ENCODE data around the gene KREMEN1. TPM values are rescaled to one million over a fixed set of nuclear protein-coding genes. Genes with fewer than 3 reads are reported as not detected.

Gene KREMEN1
- total and polyA plus RNA-seq, 2 of the 4 experiments (the other 2 are of a cell fraction): 2.9 to 4.6 TPM

DNA sequence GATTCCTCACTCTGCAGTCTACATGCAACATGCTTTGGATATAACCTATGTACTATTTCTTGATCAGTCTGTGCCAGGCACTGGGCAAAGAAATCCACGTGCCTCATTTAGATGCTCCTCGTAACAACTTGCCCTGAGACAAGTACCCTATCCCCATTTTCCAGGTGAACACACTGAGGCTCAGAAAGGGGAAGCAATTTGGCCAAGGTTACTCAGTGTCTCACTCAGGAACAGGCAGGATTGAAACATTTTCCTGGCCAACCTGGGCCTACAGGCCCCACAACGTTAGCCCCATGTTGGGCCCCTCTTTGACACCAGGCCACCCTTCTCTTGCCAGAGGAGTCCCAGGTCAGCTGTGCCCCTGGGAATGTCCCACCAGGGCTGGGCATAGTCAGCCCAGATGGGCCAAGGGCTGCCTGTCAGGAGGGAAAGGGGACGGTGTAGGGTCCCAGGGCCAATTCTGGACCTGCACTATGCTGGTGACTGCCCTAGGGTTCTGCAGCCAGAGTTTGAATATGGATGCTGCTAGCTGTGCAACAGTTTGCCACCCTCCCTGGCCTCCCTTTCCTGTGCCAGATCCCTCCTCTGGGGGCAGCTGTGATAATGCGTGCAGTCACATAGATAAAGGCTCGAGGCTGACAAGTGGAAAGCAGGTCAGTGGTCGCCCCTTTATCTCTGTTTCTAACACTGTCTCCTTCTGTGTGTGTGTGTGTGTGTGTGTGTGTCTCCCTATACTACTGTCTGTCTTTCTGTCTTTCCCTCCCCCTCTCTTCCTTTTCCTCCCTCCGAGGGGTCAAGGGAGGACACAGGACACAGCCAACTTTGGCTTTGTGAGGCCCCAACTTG, 122.5 kb downstream of the KREMEN1 start:
- DNase-seq (no peak), ATAC-seq (ENCODE audit: low read depth) (no peak)
- H4K5ac ChIP-seq (ENCODE audit: low read depth, low read length): no peak overlapping the region
- dilution Hi-C loops (cut with HindIII; ENCODE audit: low sequenced_read_pairs, unreplicated experiment): no loop called here
- no TSS peak for BruUV-seq (replicated peaks)
- H2BK5ac ChIP-seq (ENCODE audit: low read depth, low read length, poor library complexity, severe bottlenecking): no peak overlapping the region
- 83% methylated on average over 2 of the region's 8 CpGs; no CpG with 5 or more reads in 1 of the 2 experiments for WGBS, 2 experiments (ENCODE audit: extremely low coverage in 2 of 2, insufficient read length in 1 of 2)
- peaks cover 2% of the 10 kb centered on the region; the same call in 1 of the 2 replicates for H3K27me3 ChIP-seq (ENCODE audit: control insufficient read depth, insufficient read depth, low read length)
- H3K4me2 ChIP-seq (ENCODE audit: low read depth, low read length): no peak overlapping the region
- no peaks in the 10 kb centered on the region for H3K9me3 ChIP-seq (ENCODE audit: control insufficient read depth, insufficient read depth, low read length)
- no peak overlapping the region for H3K4me3 ChIP-seq (ENCODE audit: insufficient read depth, low read depth, low read length)
- H3K56ac ChIP-seq (ENCODE audit: extremely low read depth, insufficient read depth, low read length): no peak overlapping the region
- no peak overlapping the region for H3K14ac ChIP-seq (replicated peaks; ENCODE audit: low read depth, low read length)
- H2BK15ac ChIP-seq (ENCODE audit: low read depth, low read length): no peak overlapping the region
- no peak overlapping the region for H2AK5ac ChIP-seq (ENCODE audit: low read depth, low read length)
- H3K27ac ChIP-seq (ENCODE audit: insufficient read depth, low read length): no peak overlapping the region
- intact Hi-C loops (cut with micrococcal nuclease): no loop called here
- no peaks in the 10 kb centered on the region for H3K4me1 ChIP-seq (ENCODE audit: control insufficient read depth, insufficient read depth, low read length)
- H2AK9ac ChIP-seq (replicated peaks; ENCODE audit: low read depth, low read length, poor library complexity): no peak overlapping the region
- H4K91ac ChIP-seq (ENCODE audit: insufficient read depth, low read depth, low read length): no peak overlapping the region
- no peak overlapping the region for H3K4ac ChIP-seq (ENCODE audit: low read depth, low read length)
- no peak overlapping the region for H3K18ac ChIP-seq (ENCODE audit: low read depth, low read length)
- no peak overlapping the region for H2BK120ac ChIP-seq (ENCODE audit: low read depth, low read length)
- ChIA-PET POLR2A (ENCODE audit: unreplicated experiment) (no interaction called here), CTCF (no interaction called here)
- H4K20me1 ChIP-seq (ENCODE audit: insufficient read depth, low read length): no peaks in the 10 kb centered on the region
- H2BK20ac ChIP-seq (ENCODE audit: low read depth, low read length): no peak overlapping the region
- no peaks in the 10 kb centered on the region for H3K79me1 ChIP-seq (ENCODE audit: low read depth in 1 of 2, low read length in 2 of 2)
- H2AFZ ChIP-seq (replicated peaks; ENCODE audit: low read length, poor library complexity): peak overlapping the region; percentile 14
- H3K9me1 ChIP-seq (ENCODE audit: insufficient read depth, low read length): peaks cover 2% of the 10 kb centered on the region; the same call in 1 of the 2 replicates
- no peaks in the 10 kb centered on the region for H3K36me3 ChIP-seq (ENCODE audit: control insufficient read depth, insufficient read depth, low read length)
- no peak overlapping the region for H3K9ac ChIP-seq (ENCODE audit: low read depth, low read length)
- in situ Hi-C loops (cut with MboI; ENCODE audit: low sequenced_read_pairs): no loop called here
- H4K8ac ChIP-seq (ENCODE audit: low read depth in 2 of 2, low read length in 2 of 2): no peak overlapping the region
- H3K23ac ChIP-seq (ENCODE audit: low read depth, low read length): no peak overlapping the region
- TF ChIP-seq RFX5 (IDR thresholded peaks at IDR 0.05; ENCODE audit: low read depth, low read length): no peak
- TF ChIP-seq NFE2L2 (IDR thresholded peaks at IDR 0.05; ENCODE audit: low read depth, low read length): no peak
- TF ChIP-seq, protein P1, sequence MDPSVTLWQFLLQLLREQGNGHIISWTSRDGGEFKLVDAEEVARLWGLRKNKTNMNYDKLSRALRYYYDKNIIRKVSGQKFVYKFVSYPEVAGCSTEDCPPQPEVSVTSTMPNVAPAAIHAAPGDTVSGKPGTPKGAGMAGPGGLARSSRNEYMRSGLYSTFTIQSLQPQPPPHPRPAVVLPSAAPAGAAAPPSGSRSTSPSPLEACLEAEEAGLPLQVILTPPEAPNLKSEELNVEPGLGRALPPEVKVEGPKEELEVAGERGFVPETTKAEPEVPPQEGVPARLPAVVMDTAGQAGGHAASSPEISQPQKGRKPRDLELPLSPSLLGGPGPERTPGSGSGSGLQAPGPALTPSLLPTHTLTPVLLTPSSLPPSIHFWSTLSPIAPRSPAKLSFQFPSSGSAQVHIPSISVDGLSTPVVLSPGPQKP (IDR thresholded peaks at IDR 0.05; ENCODE audit: borderline replicate concordance, low read depth, low read length): no peak
- TF ChIP-seq RCOR1 (IDR thresholded peaks at IDR 0.05; ENCODE audit: insufficient replicate concordance, low read length): no peak
- no peak for TF ChIP-seq USF2 (IDR thresholded peaks at IDR 0.05; ENCODE audit: low read depth, low read length)
